ENCODE measurements around the gene OCIAD2. TPM values are rescaled to one million over a fixed set of nuclear protein-coding genes. Genes with fewer than 3 reads are reported as not detected.
"Not testable (repeated sequence)": the region's sequence is repeated elsewhere in the genome, so short reads cannot be mapped to it uniquely, and the experiment has no call there.

Gene OCIAD2
- total and polyA plus RNA-seq, 10 donors, result 13.5 to 58.4 (median 19.1) TPM

- TF ChIP-seq POLR2A (IDR thresholded peaks at IDR 0.05) (no peak), POLR2AphosphoS5 (IDR thresholded peaks at IDR 0.05) (no peak), CTCF (IDR thresholded peaks at IDR 0.05 in 8 of 11, conservative IDR thresholded peaks at IDR 0.05 in 3 of 11) (no peak)
- Histone ChIP-seq H3K27ac (no peak overlapping the region), H3K9me3 (peaks cover 0 to 8% (median 0%) of the 10 kb centered on the region in 8 donors), H3K36me3 (no peaks in the 10 kb centered on the region), H3K4me1 (no peaks in the 10 kb centered on the region), H3K4me3 (no peak overlapping the region), H3K27me3 (replicated peaks in 1 of 7) (no peaks in the 10 kb centered on the region)
- DNase-seq, result no peak
- 89 to 100% (median 94%) methylated on average over 2 of the region's 2 CpGs for WGBS, 5 donors
- intact Hi-C loops (cut with DNase I; ENCODE audit: low total_unique reads), result no loop called here
Observed at GRCh38 chr4:48931459-48931858, 24.9 kb upstream of the OCIAD2 start.

GRCh38 chr4:48930654-48931053 lies 24.1 kb upstream of the OCIAD2 start:
- no peak overlapping the region for H3K27ac ChIP-seq
- intact Hi-C loops (cut with DNase I; ENCODE audit: low total_unique reads), result no loop called here
- TF ChIP-seq POLR2A (IDR thresholded peaks at IDR 0.05) (no peak), POLR2AphosphoS5 (IDR thresholded peaks at IDR 0.05) (no peak), CTCF (IDR thresholded peaks at IDR 0.05 in 8 of 11, conservative IDR thresholded peaks at IDR 0.05 in 3 of 11) (no peak)
- DNase-seq, result no peak
- no peaks in the 10 kb centered on the region for H3K27me3 ChIP-seq (replicated peaks in 1 of 7)
- H3K36me3 ChIP-seq, result no peaks in the 10 kb centered on the region
- peaks cover 0 to 8% (median 0%) of the 10 kb centered on the region in 8 donors for H3K9me3 ChIP-seq
- WGBS, 5 donors, result 77 to 84% (median 83%) methylated on average over 4 of the region's 4 CpGs
- H3K4me1 ChIP-seq, result no peaks in the 10 kb centered on the region
- H3K4me3 ChIP-seq, result no peak overlapping the region

GRCh38 chr4:48924416-48924815 lies 17.8 kb upstream of the OCIAD2 start:
- DNase-seq, result no peak
- Histone ChIP-seq H3K27me3 (replicated peaks in 1 of 7) (no peaks in the 10 kb centered on the region), H3K4me3 (no peak overlapping the region), H3K9me3 (peaks cover 0 to 4% (median 0%) of the 10 kb centered on the region in 8 donors), H3K36me3 (no peaks in the 10 kb centered on the region), H3K27ac (no peak overlapping the region), H3K4me1 (no peaks in the 10 kb centered on the region)
- intact Hi-C loops (cut with DNase I; ENCODE audit: low total_unique reads), result no loop called here
- TF ChIP-seq CTCF (IDR thresholded peaks at IDR 0.05 in 8 of 11, conservative IDR thresholded peaks at IDR 0.05 in 3 of 11) (no peak), POLR2A (IDR thresholded peaks at IDR 0.05) (no peak), POLR2AphosphoS5 (IDR thresholded peaks at IDR 0.05) (no peak)
- 83 to 100% (median 93%) methylated on average over 4 of the region's 4 CpGs for WGBS, 5 donors

- DNase-seq; H3K9me3 ChIP-seq; intact Hi-C loops (cut with DNase I; ENCODE audit: low total_unique reads); H3K4me3 ChIP-seq; H3K27me3 ChIP-seq (replicated peaks in 1 of 7); H3K4me1 ChIP-seq; H3K36me3 ChIP-seq; H3K27ac ChIP-seq: not testable (repeated sequence)
- 79 to 94% (median 84%) methylated on average over 3 to 6 of the region's 7 CpGs for WGBS, 5 donors
Observed at GRCh38 chr4:48923065-48923464, 16.5 kb upstream of the OCIAD2 start.

- intact Hi-C loops (cut with DNase I; ENCODE audit: low total_unique reads), result no loop called here
- no peak for DNase-seq
- no peak overlapping the region for H3K4me3 ChIP-seq
- no peak overlapping the region for H3K27ac ChIP-seq
- no peaks in the 10 kb centered on the region for H3K36me3 ChIP-seq
- H3K27me3 ChIP-seq (replicated peaks in 1 of 7), result no peaks in the 10 kb centered on the region
- WGBS, 5 donors, result 89 to 93% (median 91%) methylated on average over 3 of the region's 3 CpGs
- TF ChIP-seq POLR2AphosphoS5 (IDR thresholded peaks at IDR 0.05), result no peak
- TF ChIP-seq POLR2A (IDR thresholded peaks at IDR 0.05), result no peak
- no peak for TF ChIP-seq CTCF (IDR thresholded peaks at IDR 0.05 in 8 of 11, conservative IDR thresholded peaks at IDR 0.05 in 3 of 11)
- no peaks in the 10 kb centered on the region for H3K4me1 ChIP-seq
- H3K9me3 ChIP-seq, result no peaks in the 10 kb centered on the region
Observed at GRCh38 chr4:48914311-48914710, 7.7 kb upstream of the OCIAD2 start.
